HL-60 (cell line): ENCODE measurements around the gene USP17L26.
"Not testable (repeated sequence)": the region's sequence is repeated elsewhere in the genome, so short reads cannot be mapped to it uniquely, and the experiment has no call there.

Experiments used
- CTCF ChIP-seq: IDR thresholded peaks from one replicate; pipeline ENCODE4 v1.5.1; 2011; ENCODE audit warnings: low read length, control low read depth, inconsistent platforms; ENCODE audit not compliant: insufficient read depth
- GABPA ChIP-seq: IDR thresholded peaks from 2 replicates; pipeline ENCODE4 v1.6.1; 2012; ENCODE audit warnings: low read depth

- not testable (repeated sequence) for TF ChIP-seq CTCF, GABPA
These were observed 16.4 kb downstream of the USP17L26 start for GRCh38 chr4:9350866-9351265.
